Measurements from ENCODE around the gene GRHL1. TPM values are rescaled to one million over a fixed set of nuclear protein-coding genes. Genes with fewer than 3 reads are reported as not detected.

Gene GRHL1
- total and polyA plus RNA-seq, 9 of the 15 experiments (the other 6 are each of a cell fraction or from before 2014, with no cell fraction given): 1.7 to 6.1 (median 4.7) TPM

- Histone ChIP-seq H3K79me2 (ENCODE audit: control insufficient read depth, insufficient read depth, low read length) (no peaks in the 10 kb centered on the region), H2AFZ (ENCODE audit: low read depth, low read length) (peak overlapping the region; percentile 48; the same call in 1 of the 2 replicates), H3K9me1 (ENCODE audit: control insufficient read depth, insufficient read depth, low read length) (peaks cover 3% of the 10 kb centered on the region), H3K4me2 (ENCODE audit: insufficient read depth, low read length) (no peak overlapping the region), H3K27me3 (ENCODE audit: control insufficient read depth in 2 of 2, insufficient read depth in 2 of 2, low read length in 2 of 2) (no peaks in the 10 kb centered on the region), H3K9me3 (replicated peaks; ENCODE audit: control insufficient read depth, insufficient read depth, low read depth, low read length) (no peaks in the 10 kb centered on the region), H3K36me3 (ENCODE audit: control insufficient read depth, insufficient read depth, low read length) (no peaks in the 10 kb centered on the region), H4K20me1 (replicated peaks; ENCODE audit: control insufficient read depth, insufficient read depth, low read length) (no peaks in the 10 kb centered on the region), H3K27ac (ENCODE audit: extremely low read depth, low read depth, low read length) (no peak overlapping the region), H3K9ac (ENCODE audit: insufficient read depth in 1 of 2, low read depth in 2 of 2, low read length in 2 of 2) (no peak overlapping the region), H3K4me3 (no peak overlapping the region), H3K4me1 (replicated peaks in 1 of 2; ENCODE audit: control insufficient read depth in 2 of 2, insufficient read depth in 2 of 2, low read length in 2 of 2) (peaks cover 11 to 18% of the 10 kb centered on the region in 2 experiments; a peak in 4 of 5 replicates)
- intact Hi-C loops (cut with micrococcal nuclease) (no loop called here), in situ Hi-C loops (cut with MboI) (no loop called here)
- POLR2A ChIA-PET: interaction anchor here (1.0 kb wide), 1 partner anchor 10 kb away, joined by 3 read pairs; no protein-coding TSS in a partner anchor
- CTCF ChIA-PET (ENCODE audit: low intra/inter-chr PET ratio): no interaction called here
- 27% methylated on average over 9 of the region's 9 CpGs for WGBS (ENCODE audit: insufficient coverage, low coverage, missing lambda C conversion rate)
- no peak for DNase-seq (ENCODE audit: extremely low read depth in 1 of 4, low spot score in 3 of 4)
- no TSS peak for BruUV-seq (replicated peaks)
- TF ChIP-seq ZSCAN29 (IDR thresholded peaks at IDR 0.05): no peak
- no peak for TF ChIP-seq STAT6 (CRISPR knock-in tag; IDR thresholded peaks at IDR 0.05)
- TF ChIP-seq NFIC (IDR thresholded peaks at IDR 0.05): peak; percentile 64
- no peak for ATAC-seq
- FAIRE-seq: peak; percentile 46
Measured at GRCh38 chr2:9939587-9940485, 11.7 kb upstream of the GRHL1 start.

Data from K562 (cell line).